Stimulated activated CD4-positive, alpha-beta T cell treated with anti-CD3 and anti-CD28 coated beads, Interleukin-1b, Interleukin-23, amount 100 ng/mL, for 24 hours (primary cell): ENCODE results near the gene MOGAT1.
"Not testable (repeated sequence)": the region's sequence is repeated elsewhere in the genome, so short reads cannot be mapped to it uniquely, and the experiment has no call there.

Experiments used
- DNase-seq, 4 experiments: peaks; one replicate each; pipeline ENCODE4 v3.0.0-alpha.2; 2020; ENCODE audit warnings: low read depth in 4 of 4, low spot score in 1 of 4

Gene MOGAT1

GRCh38 chr2:222709191-222709891, 37.9 kb downstream of the MOGAT1 start:
- DNase-seq = no peak

- no peak for DNase-seq
Measured at GRCh38 chr2:222710736-222711135, 39.3 kb downstream of the MOGAT1 start.

- no peak for DNase-seq
Measured at GRCh38 chr2:222711315-222711940, 40.0 kb downstream of the MOGAT1 start.

GRCh38 chr2:222713002-222713401, 41.5 kb downstream of the MOGAT1 start:
- DNase-seq = no peak

GRCh38 chr2:222714361-222715241, 43.1 kb downstream of the MOGAT1 start:
- DNase-seq = no peak

GRCh38 chr2:222715742-222716141, 44.3 kb downstream of the MOGAT1 start:
- DNase-seq = no peak

- DNase-seq = not testable (repeated sequence)
Measured at GRCh38 chr2:222719787-222720186, 48.3 kb downstream of the MOGAT1 start.

- DNase-seq = not testable (repeated sequence)
Measured at GRCh38 chr2:222721597-222721996, 50.1 kb downstream of the MOGAT1 start.

GRCh38 chr2:222722327-222722946, 51.0 kb downstream of the MOGAT1 start:
- DNase-seq = no peak

GRCh38 chr2:222724208-222724607, 52.8 kb downstream of the MOGAT1 start:
- no peak for DNase-seq

- no peak for DNase-seq
Measured at GRCh38 chr2:222728621-222729020, 57.2 kb downstream of the MOGAT1 start.

GRCh38 chr2:222730366-222730999, 59.0 kb downstream of the MOGAT1 start:
- DNase-seq = no peak

- DNase-seq = no peak
Measured at GRCh38 chr2:222731201-222731621, 59.8 kb downstream of the MOGAT1 start.

GRCh38 chr2:222732489-222733178, 61.2 kb downstream of the MOGAT1 start:
- no peak for DNase-seq

GRCh38 chr2:222733470-222733845, 62.0 kb downstream of the MOGAT1 start:
- no peak for DNase-seq

- DNase-seq = no peak
Measured at GRCh38 chr2:222733846-222734702, 62.6 kb downstream of the MOGAT1 start.

- no peak for DNase-seq
Measured at GRCh38 chr2:222734703-222735014, 63.2 kb downstream of the MOGAT1 start.

GRCh38 chr2:222736301-222736700, 64.8 kb downstream of the MOGAT1 start:
- DNase-seq = no peak

GRCh38 chr2:222736924-222737323, 65.5 kb downstream of the MOGAT1 start:
- DNase-seq = no peak

GRCh38 chr2:222738312-222738711, 66.9 kb downstream of the MOGAT1 start:
- no peak for DNase-seq
